Measurements from ENCODE around the gene MYO7B. TPM values are rescaled to one million over a fixed set of nuclear protein-coding genes. Genes with fewer than 3 reads are reported as not detected.

Gene MYO7B
- total RNA-seq, 1 donor from 2014 or later: 1.7 TPM

- peaks cover 3% of the 10 kb centered on the region for H3K27me3 Mint-ChIP-seq
- H3K4me3 Mint-ChIP-seq: no peak overlapping the region
- no peak overlapping the region for H3K27ac Mint-ChIP-seq
- no peak for TF ChIP-seq CTCF (conservative IDR thresholded peaks at IDR 0.05)
- no peaks in the 10 kb centered on the region for H3K9me3 Mint-ChIP-seq
- H3K4me1 Mint-ChIP-seq (ENCODE audit: unreplicated experiment): peaks cover 14% of the 10 kb centered on the region
- no peak for DNase-seq (ENCODE audit: extremely low spot score, unreplicated experiment)
- no peaks in the 10 kb centered on the region for H3K36me3 Mint-ChIP-seq
Measured at GRCh38 chr2:127650785-127651380, 115.4 kb downstream of the MYO7B start.

DNA sequence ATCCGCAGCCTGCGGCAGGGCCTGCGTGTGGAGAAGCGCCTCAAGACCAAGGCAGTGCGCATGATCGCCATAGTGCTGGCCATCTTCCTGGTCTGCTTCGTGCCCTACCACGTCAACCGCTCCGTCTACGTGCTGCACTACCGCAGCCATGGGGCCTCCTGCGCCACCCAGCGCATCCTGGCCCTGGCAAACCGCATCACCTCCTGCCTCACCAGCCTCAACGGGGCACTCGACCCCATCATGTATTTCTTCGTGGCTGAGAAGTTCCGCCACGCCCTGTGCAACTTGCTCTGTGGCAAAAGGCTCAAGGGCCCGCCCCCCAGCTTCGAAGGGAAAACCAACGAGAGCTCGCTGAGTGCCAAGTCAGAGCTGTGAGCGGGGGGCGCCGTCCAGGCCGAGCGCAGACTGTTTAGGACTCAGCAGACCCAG, 115.9 kb downstream of the MYO7B start:
- peaks cover 14% of the 10 kb centered on the region for H3K4me1 Mint-ChIP-seq (ENCODE audit: unreplicated experiment)
- H3K9me3 Mint-ChIP-seq: no peaks in the 10 kb centered on the region
- no peak for DNase-seq (ENCODE audit: extremely low spot score, unreplicated experiment)
- no peak for TF ChIP-seq CTCF (conservative IDR thresholded peaks at IDR 0.05)
- H3K27ac Mint-ChIP-seq: no peak overlapping the region
- H3K4me3 Mint-ChIP-seq: no peak overlapping the region
- H3K27me3 Mint-ChIP-seq: peaks cover 3% of the 10 kb centered on the region
- no peaks in the 10 kb centered on the region for H3K36me3 Mint-ChIP-seq

- no peak for TF ChIP-seq CTCF (conservative IDR thresholded peaks at IDR 0.05)
- no peak overlapping the region for H3K4me3 Mint-ChIP-seq
- no peak overlapping the region for H3K27ac Mint-ChIP-seq
- peaks cover 3% of the 10 kb centered on the region for H3K27me3 Mint-ChIP-seq
- DNase-seq (ENCODE audit: extremely low spot score, unreplicated experiment): no peak
- H3K4me1 Mint-ChIP-seq (ENCODE audit: unreplicated experiment): peaks cover 14% of the 10 kb centered on the region
- no peaks in the 10 kb centered on the region for H3K36me3 Mint-ChIP-seq
- H3K9me3 Mint-ChIP-seq: no peaks in the 10 kb centered on the region
Measured at GRCh38 chr2:127651971-127652550, 116.6 kb downstream of the MYO7B start.

DNA sequence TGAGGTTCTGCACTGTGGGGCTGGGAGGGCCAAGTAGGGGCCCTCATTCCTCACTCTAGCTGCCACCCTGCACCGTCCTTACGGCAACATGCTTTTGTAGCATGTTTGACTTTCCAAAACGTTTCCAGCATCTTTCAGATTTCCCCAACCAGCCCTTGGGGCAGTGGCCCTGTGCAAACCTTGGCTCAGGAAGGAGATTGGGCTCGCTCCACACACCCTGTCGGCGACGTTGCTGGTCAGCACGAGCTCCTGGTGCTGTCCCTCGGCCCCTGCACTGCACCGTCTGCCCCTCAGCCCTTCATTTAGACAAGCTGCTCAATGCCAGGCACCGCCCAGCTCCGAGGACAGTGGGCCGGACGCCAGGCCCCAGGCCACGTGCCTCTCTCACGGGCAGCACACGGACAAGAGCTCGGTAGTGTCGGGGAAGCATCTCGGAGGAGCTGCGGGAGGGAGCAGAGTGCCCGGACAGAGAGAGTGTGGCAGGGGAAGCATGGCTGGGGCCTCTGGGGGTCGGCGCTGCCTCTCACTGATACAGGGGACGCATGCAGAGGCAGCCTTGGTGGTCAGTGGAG, 117.4 kb downstream of the MYO7B start:
- Mint-ChIP-seq H3K9me3 (no peaks in the 10 kb centered on the region), H3K27me3 (peaks cover 3% of the 10 kb centered on the region), H3K27ac (no peak overlapping the region), H3K36me3 (no peaks in the 10 kb centered on the region), H3K4me3 (no peak overlapping the region), H3K4me1 (ENCODE audit: unreplicated experiment) (peaks cover 12% of the 10 kb centered on the region)
- no peak for TF ChIP-seq CTCF (conservative IDR thresholded peaks at IDR 0.05)
- DNase-seq (ENCODE audit: extremely low spot score, unreplicated experiment): no peak

DNA sequence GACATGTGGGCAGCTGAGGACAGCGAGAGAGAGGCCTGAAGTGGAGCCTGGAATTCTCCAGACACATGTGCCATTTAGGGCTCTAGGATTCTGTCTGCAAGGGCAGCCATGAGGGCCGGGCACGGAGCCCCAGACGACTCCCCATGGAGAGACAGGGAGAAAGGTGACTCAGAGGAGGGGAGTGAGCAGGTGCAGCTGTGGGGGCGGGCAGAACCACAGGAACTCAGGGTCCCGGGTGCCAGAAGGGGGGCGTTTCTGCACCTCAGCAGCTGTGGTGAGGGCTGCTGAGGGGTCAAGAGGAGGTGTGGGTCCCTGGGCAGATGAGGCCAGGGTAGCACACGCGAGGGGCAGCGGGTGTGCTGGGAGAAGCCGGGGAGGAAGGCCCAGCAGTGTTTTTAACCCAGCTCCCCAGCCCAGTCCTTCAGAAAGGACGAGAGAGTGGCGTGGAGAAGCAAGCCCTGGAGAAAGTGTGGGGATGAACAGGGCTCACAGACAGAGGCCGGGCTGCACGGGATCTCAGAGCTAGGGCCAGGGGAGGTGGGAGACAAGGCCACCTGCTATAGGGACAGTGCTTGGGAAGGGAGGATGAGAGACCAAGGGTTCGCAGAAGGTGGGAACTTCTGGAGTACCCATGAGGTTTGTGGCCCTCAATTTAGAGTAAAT, 118.1 kb downstream of the MYO7B start:
- no peak overlapping the region for H3K4me3 Mint-ChIP-seq
- no peaks in the 10 kb centered on the region for H3K36me3 Mint-ChIP-seq
- no peak for DNase-seq (ENCODE audit: extremely low spot score, unreplicated experiment)
- no peaks in the 10 kb centered on the region for H3K9me3 Mint-ChIP-seq
- H3K4me1 Mint-ChIP-seq (ENCODE audit: unreplicated experiment): peaks cover 9% of the 10 kb centered on the region
- no peak overlapping the region for H3K27ac Mint-ChIP-seq
- no peak for TF ChIP-seq CTCF (conservative IDR thresholded peaks at IDR 0.05)
- H3K27me3 Mint-ChIP-seq: peaks cover 3% of the 10 kb centered on the region
